NT2/D1 (cell line): ENCODE measurements around the gene FTO.

Source experiments
- DNase-seq: peaks from one replicate; pipeline ENCODE4 v3.0.0-alpha.2; 2011; ENCODE audit warnings: low read depth, low spot score
- H3K27me3 ChIP-seq: 2 replicates; pipeline ENCODE4 v1.6.0; 2011; ENCODE audit warnings: mild to moderate bottlenecking; ENCODE audit not compliant: insufficient read length, insufficient read depth
- H3K36me3 ChIP-seq: 2 replicates; pipeline ENCODE4 v1.6.1; 2011; ENCODE audit warnings: mild to moderate bottlenecking, low read length, mixed read lengths; ENCODE audit not compliant: insufficient read depth, insufficient read length
- H3K4me1 ChIP-seq: 2 replicates; pipeline ENCODE4 v1.5.1; 2011; ENCODE audit not compliant: insufficient read depth, insufficient read length
- H3K4me3 ChIP-seq: 2 replicates; pipeline ENCODE4 v1.5.1; 2011; ENCODE audit warnings: low read depth; ENCODE audit not compliant: insufficient read length
- H3K9ac ChIP-seq: 2 replicates; pipeline ENCODE4 v1.6.0; 2011; ENCODE audit warnings: low read depth; ENCODE audit not compliant: insufficient read length
- H3K9me3 ChIP-seq: 2 replicates; pipeline ENCODE4 v1.5.1; 2011; ENCODE audit warnings: mild to moderate bottlenecking, low read length; ENCODE audit not compliant: insufficient read depth
- SUZ12 ChIP-seq: IDR thresholded peaks from 2 replicates; pipeline ENCODE4 v1.6.1; 2011; ENCODE audit not compliant: insufficient read length, insufficient read depth; ENCODE audit errors: extremely low read depth
- YY1 ChIP-seq: IDR thresholded peaks from 2 replicates; pipeline ENCODE4 v1.6.1; 2011; ENCODE audit not compliant: insufficient read length, insufficient read depth
- ZNF274 ChIP-seq: IDR thresholded peaks from 2 replicates; pipeline ENCODE4 v1.6.1; 2011; ENCODE audit warnings: mild to moderate bottlenecking, low read depth, low read length

The FTO gene

GRCh38 chr16:53782148-53782547 lies 78.2 kb downstream of the FTO start:
- DNase-seq: no peak
- Histone ChIP-seq H3K4me1 (no peaks in the 10 kb centered on the region), H3K9me3 (no peaks in the 10 kb centered on the region), H3K27me3 (no peaks in the 10 kb centered on the region), H3K9ac (no peak overlapping the region), H3K4me3 (no peak overlapping the region), H3K36me3 (no peaks in the 10 kb centered on the region)
- TF ChIP-seq ZNF274: no peak
- TF ChIP-seq SUZ12: no peak
- no peak for TF ChIP-seq YY1

DNA sequence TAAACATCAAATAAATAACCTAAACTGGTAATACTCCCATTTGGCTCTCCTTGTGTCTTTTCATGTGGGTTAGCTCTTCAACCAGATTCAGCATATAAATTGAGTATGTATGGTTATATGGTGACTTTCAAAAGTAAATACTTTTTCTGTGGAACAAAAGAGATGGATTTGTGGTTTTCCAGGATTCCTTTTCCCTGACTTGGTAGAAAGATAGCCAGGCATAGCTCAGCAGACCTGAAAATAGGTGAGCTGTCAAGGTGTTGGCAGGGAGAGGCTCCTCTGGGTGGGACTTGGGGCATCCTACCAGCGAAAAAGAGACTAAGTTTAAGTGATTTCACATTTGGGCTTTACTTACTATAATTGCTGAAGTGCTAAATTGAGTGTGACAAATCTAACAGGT lies 80.3 kb downstream of the FTO start:
- no peaks in the 10 kb centered on the region for H3K36me3 ChIP-seq
- no peaks in the 10 kb centered on the region for H3K9me3 ChIP-seq
- no peak for TF ChIP-seq SUZ12
- no peak for DNase-seq
- H3K27me3 ChIP-seq: no peaks in the 10 kb centered on the region
- H3K9ac ChIP-seq: no peak overlapping the region
- H3K4me3 ChIP-seq: no peak overlapping the region
- H3K4me1 ChIP-seq: no peaks in the 10 kb centered on the region

GRCh38 chr16:53785044-53785443 lies 81.1 kb downstream of the FTO start:
- Histone ChIP-seq H3K9me3 (no peaks in the 10 kb centered on the region), H3K36me3 (no peaks in the 10 kb centered on the region), H3K4me3 (no peak overlapping the region), H3K9ac (no peak overlapping the region), H3K4me1 (no peaks in the 10 kb centered on the region), H3K27me3 (no peaks in the 10 kb centered on the region)
- TF ChIP-seq SUZ12 (no peak), YY1 (no peak), ZNF274 (no peak)
- no peak for DNase-seq

- Histone ChIP-seq H3K9me3 (no peaks in the 10 kb centered on the region), H3K9ac (no peak overlapping the region), H3K4me3 (no peak overlapping the region), H3K36me3 (no peaks in the 10 kb centered on the region), H3K27me3 (no peaks in the 10 kb centered on the region), H3K4me1 (no peaks in the 10 kb centered on the region)
- no peak for DNase-seq
- no peak for TF ChIP-seq SUZ12
Measured at GRCh38 chr16:53785916-53786315, 82.0 kb downstream of the FTO start.

GRCh38 chr16:53787423-53787822 lies 83.5 kb downstream of the FTO start:
- H3K27me3 ChIP-seq: no peaks in the 10 kb centered on the region
- H3K36me3 ChIP-seq: no peaks in the 10 kb centered on the region
- no peaks in the 10 kb centered on the region for H3K4me1 ChIP-seq
- no peak for DNase-seq
- H3K9ac ChIP-seq: no peak overlapping the region
- H3K9me3 ChIP-seq: no peaks in the 10 kb centered on the region
- H3K4me3 ChIP-seq: no peak overlapping the region
- TF ChIP-seq SUZ12: no peak
- TF ChIP-seq ZNF274: no peak
- no peak for TF ChIP-seq YY1

- H3K36me3 ChIP-seq: no peaks in the 10 kb centered on the region
- no peak overlapping the region for H3K9ac ChIP-seq
- DNase-seq: no peak
- TF ChIP-seq YY1 (no peak), SUZ12 (no peak), ZNF274 (no peak)
- no peak overlapping the region for H3K4me3 ChIP-seq
- no peaks in the 10 kb centered on the region for H3K9me3 ChIP-seq
- H3K4me1 ChIP-seq: no peaks in the 10 kb centered on the region
- no peaks in the 10 kb centered on the region for H3K27me3 ChIP-seq
Measured at GRCh38 chr16:53789137-53789536, 85.2 kb downstream of the FTO start.

DNA sequence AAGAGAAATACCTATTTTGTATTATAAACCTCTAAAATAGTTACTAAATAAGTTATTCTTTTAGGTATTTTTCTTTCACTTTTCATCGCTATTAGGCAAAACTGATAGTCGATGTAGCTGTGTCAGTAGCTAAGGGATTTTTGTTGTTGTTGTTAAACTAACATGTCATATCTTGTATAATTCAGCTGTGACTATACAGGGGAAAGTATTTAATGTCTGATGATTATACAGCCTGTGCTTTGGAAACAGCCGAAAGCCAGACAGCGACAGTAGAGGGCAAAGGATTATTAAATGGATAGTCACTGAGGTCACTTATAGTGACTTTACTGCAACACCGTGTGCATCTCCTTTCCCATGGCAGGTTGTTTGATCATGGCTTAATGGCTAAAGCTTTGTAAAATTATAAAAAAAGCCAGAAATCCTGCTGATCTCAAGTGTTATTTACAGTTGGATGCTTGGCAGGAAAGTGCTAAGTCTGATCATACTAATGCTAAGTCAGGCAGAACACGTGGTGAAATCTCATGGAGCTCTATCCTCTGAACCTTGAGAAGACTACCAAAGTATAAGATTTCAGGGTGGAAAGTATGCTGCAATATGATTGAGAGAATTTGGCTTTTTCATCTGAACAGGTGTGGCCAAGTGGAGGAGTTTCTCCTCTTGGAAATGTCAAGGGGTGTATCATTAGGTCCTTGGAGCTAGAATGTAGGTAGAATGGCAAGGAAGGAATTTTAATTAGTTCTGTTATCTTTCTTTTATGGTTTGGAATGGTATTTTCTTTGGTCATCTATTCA lies 88.4 kb downstream of the FTO start:
- Histone ChIP-seq H3K27me3 (no peaks in the 10 kb centered on the region), H3K4me1 (no peaks in the 10 kb centered on the region), H3K9me3 (no peaks in the 10 kb centered on the region), H3K4me3 (no peak overlapping the region), H3K36me3 (no peaks in the 10 kb centered on the region), H3K9ac (no peak overlapping the region)
- DNase-seq: no peak
- no peak for TF ChIP-seq ZNF274
- TF ChIP-seq YY1: no peak
- TF ChIP-seq SUZ12: no peak

DNA sequence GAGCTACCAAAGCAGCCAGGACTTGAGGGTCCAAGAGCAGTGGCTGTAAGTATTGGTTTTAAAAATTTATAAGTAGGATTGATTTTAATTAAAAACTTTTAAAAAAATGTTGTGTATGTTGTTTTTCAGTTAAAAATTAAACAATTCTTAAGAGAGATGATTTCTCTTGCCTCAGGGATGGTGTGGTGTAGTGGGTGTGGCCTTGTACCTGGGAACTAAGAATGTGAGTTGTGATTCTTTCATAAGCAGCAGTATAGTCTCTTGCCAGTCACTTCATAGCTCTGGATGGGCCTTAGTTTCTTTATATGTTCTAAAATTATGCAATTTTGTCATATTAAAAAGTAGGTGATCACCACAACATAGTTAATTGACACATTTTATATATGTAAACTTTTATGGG lies 99.5 kb downstream of the FTO start:
- Histone ChIP-seq H3K9ac (no peak overlapping the region), H3K36me3 (no peaks in the 10 kb centered on the region), H3K9me3 (no peaks in the 10 kb centered on the region), H3K4me1 (no peaks in the 10 kb centered on the region), H3K4me3 (no peak overlapping the region), H3K27me3 (no peaks in the 10 kb centered on the region)
- TF ChIP-seq YY1 (no peak), ZNF274 (no peak), SUZ12 (no peak)
- DNase-seq: no peak
